ENCODE results near the gene CAMKK2. TPM values are rescaled to one million over a fixed set of nuclear protein-coding genes. Genes with fewer than 3 reads are reported as not detected.
"Not testable (repeated sequence)": the region's sequence is repeated elsewhere in the genome, so short reads cannot be mapped to it uniquely, and the experiment has no call there.

The CAMKK2 gene
- total and polyA plus RNA-seq, 8 donors = 9.3 to 26.7 (median 13.0) TPM

DNA sequence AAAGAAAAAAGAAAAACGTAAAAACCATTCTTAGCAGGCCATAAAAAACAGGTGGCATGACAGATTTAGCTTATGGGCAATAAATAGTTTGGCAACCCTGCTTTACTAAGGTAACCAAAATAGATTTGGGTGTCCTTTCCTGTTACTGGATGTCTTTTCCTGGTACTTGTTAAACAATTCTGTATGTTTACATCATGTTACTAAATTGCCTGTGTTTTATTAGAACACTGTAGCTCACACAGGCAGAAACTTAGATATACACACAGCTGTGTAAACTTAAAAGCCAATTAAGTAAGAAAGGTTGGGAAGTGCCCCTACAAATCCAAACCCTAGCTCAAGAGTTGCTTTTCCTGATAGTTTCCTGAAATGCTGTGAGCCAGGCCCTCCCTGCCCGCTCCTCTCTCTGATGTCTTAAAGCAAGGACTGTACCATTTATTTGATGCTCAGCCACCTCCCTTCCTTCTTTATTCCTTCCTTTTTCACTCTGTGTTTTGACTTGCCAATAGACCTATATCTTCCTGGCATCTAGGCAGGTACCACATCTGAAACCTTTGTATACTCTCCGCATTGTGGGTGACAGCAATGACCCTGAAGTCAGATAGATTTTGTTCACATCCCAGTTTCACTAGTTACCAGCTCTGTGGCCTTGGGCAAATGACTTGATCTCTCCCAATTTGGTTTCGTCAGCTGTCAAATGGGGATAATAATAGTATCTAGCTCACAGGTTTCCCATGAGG is 3.7 kb upstream of the CAMKK2 start:
- ATAC-seq = no peak
- WGBS, 2 donors = 58 to 59% methylated on average over 4 of the region's 4 CpGs
- Histone ChIP-seq H3K9me3 (no peaks in the 10 kb centered on the region), H3K4me1 (peaks cover 0 to 12% (median 0%) of the 10 kb centered on the region in 3 donors), H3K27ac (no peak overlapping the region), H3K4me3 (no peak overlapping the region), H3K36me3 (no peaks in the 10 kb centered on the region), H3K27me3 (no peaks in the 10 kb centered on the region)
- TF ChIP-seq CTCF (IDR thresholded peaks at IDR 0.05) = no peak
- DNase-seq = no peak
- intact Hi-C loops (cut with DNase I) = no loop called here
- FAIRE-seq = no peak

GRCh38 chr12:121299662-121300061 is 3.2 kb upstream of the CAMKK2 start:
- intact Hi-C loops (cut with DNase I) = no loop called here
- no peak for TF ChIP-seq CTCF (IDR thresholded peaks at IDR 0.05)
- H3K4me3 ChIP-seq = no peak overlapping the region
- peaks cover 0 to 16% (median 0%) of the 10 kb centered on the region in 3 donors for H3K4me1 ChIP-seq
- FAIRE-seq (no peak), ATAC-seq (no peak), DNase-seq (no peak)
- WGBS, 2 donors = 85 to 89% methylated on average over 4 of the region's 4 CpGs
- no peak overlapping the region for H3K27ac ChIP-seq
- H3K9me3 ChIP-seq = no peaks in the 10 kb centered on the region
- H3K27me3 ChIP-seq = no peaks in the 10 kb centered on the region
- H3K36me3 ChIP-seq = no peaks in the 10 kb centered on the region

DNA sequence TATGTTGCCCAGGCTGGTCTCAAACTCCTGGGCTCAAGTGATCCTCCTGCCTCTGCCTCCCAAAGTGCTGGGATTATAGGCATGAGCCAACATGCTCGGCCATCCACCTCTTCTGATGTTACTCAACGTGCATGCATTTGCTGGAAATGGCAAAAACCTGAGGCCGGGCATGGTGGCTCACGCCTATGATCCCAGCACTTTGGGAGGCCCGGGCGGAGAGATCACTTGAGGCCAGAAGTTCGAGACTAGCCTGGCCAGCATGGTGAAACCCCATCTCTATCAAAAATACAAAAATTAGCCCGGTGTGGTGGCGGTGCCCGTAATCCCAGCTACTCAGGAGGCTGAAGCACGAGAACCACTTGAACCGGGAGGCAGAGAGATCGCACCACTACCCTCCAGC is 1.9 kb upstream of the CAMKK2 start:
- H3K4me1 ChIP-seq = peaks cover 0 to 16% (median 0%) of the 10 kb centered on the region in 3 donors
- WGBS, 2 donors = 96% methylated on average over 13 of the region's 13 CpGs
- intact Hi-C loops (cut with DNase I); FAIRE-seq; H3K9me3 ChIP-seq; H3K27me3 ChIP-seq; DNase-seq; H3K36me3 ChIP-seq; H3K4me3 ChIP-seq; H3K27ac ChIP-seq; ATAC-seq: not testable (repeated sequence)

GRCh38 chr12:121297435-121297991 is 1.0 kb upstream of the CAMKK2 start:
- DNase-seq (no peak), ATAC-seq (peak; percentile 5 to 26 (median 16)), FAIRE-seq (no peak)
- no peaks in the 10 kb centered on the region for H3K36me3 ChIP-seq
- intact Hi-C loops (cut with DNase I) = no loop called here
- peak overlapping the region; percentile 70 to 99 (median 91) for H3K4me3 ChIP-seq
- WGBS, 2 donors = 7% methylated on average over 21 of the region's 21 CpGs
- no peaks in the 10 kb centered on the region for H3K9me3 ChIP-seq
- peaks cover 0 to 16% (median 0%) of the 10 kb centered on the region in 3 donors for H3K4me1 ChIP-seq
- TF ChIP-seq CTCF (IDR thresholded peaks at IDR 0.05) = no peak
- H3K27ac ChIP-seq = peak overlapping the region; percentile 70 to 88 (median 78)
- no peaks in the 10 kb centered on the region for H3K27me3 ChIP-seq

DNA sequence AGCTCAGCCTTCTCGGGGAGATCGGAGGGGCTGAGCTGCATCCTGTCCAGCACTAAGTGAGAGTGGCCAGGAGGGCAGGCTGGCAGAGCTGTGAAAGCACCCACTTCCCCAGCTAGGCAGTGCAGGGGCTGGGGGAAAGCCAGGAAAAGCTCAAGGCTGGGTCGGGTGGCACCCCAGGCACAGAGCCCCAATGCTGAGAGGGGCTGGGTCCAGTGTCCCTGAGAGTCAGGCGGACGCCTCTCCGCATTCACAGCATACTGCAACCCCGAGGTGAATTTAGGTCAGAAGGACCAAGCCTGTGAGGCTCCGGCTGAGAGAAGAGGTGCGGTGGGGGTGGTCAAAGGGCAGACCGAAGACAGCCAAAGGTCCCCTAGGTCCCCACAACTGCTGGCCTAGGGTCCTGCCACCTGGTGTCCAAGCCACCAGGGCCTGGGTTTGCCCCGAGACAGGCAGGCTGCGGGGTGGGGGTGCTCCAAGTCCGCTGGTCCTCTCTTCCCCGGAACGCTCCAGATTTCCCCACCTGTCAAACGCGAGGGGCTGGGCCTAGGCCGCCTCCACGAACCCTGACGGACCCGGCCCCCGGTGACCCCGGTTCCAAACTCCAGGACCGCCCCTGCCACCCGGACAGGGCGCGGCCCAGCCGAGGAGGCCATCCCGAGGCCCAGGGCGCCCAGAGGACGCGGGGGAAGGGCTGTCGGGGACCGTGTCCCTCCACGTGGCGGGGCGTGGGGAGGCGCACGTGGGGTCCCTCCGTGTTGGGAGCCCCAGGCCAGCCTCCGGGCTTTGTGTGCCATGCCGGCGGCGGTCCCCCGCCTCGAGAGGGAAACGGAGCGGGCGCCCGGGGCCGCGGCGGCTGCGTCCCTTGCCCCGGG is 527 bp downstream of the CAMKK2 start:
- Histone ChIP-seq H3K4me1 (peaks cover 0 to 16% (median 0%) of the 10 kb centered on the region in 3 donors), H3K27me3 (no peaks in the 10 kb centered on the region), H3K27ac (peak overlapping the region; percentile 55 to 81 (median 74)), H3K4me3 (peak overlapping the region; percentile 94 to 99 (median 98)), H3K9me3 (no peaks in the 10 kb centered on the region), H3K36me3 (no peaks in the 10 kb centered on the region)
- no peak for TF ChIP-seq CTCF (IDR thresholded peaks at IDR 0.05)
- 0 to 1% methylated on average over 35 to 55 of the region's 55 CpGs for WGBS, 2 donors
- intact Hi-C loops (cut with DNase I) = no loop called here
- peak; percentile 9 to 29 (median 12) for ATAC-seq
- FAIRE-seq = no peak
- DNase-seq = peak; percentile 29 to 84 (median 55)
